ENCODE data around the gene CCDC9B.

CCDC9B gene

DNA sequence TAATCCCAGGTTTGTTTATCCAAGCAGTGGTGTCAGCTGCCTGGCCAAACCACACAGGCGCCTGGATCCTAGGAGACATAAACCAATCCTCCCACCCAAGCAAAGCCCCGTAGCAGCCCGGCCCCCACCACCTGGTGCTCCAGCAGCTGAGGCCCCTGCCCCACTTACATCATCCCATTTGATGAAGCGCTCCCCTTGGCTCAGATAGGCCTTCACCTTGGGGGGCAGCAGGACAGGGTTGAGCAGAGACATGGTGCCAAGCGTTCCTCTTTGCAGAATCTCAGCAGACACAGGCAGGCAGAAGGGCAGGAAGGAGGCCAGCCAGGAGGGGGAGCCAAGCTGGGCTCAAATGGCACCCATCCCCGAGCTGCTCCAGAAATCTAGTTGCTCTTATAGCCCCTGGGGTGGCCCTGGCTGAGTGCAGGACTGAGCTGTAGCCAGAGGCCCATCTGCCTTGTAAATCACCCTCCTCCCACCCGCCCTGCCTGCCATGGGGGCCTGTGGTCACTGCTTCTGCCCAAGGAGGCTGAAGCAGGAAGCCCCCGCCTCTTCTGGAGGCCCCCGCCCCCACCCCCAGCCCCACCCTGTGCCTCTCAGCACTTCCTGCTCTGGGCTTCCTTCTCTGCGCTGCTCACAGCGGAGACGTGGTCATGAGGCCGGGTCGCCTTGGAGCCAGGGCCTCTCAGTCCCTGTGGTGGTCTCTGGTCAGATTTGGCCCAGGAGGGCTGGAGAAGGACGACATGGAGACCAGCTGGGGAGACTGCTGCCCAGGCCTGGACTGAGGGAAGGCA lies 33.1 kb downstream of the CCDC9B start, which contains the start of gene PLCB2:
PLCB2 (minus strand) TSS at position 515 of the 791 bp plus-strand sequence; CDS start at position 252, 263 bp downstream.
- TF ChIP-seq, protein P1, sequence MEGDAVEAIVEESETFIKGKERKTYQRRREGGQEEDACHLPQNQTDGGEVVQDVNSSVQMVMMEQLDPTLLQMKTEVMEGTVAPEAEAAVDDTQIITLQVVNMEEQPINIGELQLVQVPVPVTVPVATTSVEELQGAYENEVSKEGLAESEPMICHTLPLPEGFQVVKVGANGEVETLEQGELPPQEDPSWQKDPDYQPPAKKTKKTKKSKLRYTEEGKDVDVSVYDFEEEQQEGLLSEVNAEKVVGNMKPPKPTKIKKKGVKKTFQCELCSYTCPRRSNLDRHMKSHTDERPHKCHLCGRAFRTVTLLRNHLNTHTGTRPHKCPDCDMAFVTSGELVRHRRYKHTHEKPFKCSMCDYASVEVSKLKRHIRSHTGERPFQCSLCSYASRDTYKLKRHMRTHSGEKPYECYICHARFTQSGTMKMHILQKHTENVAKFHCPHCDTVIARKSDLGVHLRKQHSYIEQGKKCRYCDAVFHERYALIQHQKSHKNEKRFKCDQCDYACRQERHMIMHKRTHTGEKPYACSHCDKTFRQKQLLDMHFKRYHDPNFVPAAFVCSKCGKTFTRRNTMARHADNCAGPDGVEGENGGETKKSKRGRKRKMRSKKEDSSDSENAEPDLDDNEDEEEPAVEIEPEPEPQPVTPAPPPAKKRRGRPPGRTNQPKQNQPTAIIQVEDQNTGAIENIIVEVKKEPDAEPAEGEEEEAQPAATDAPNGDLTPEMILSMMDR (conservative IDR thresholded peaks at IDR 0.05; ENCODE audit: low read depth, low read length): peak; percentile 52
- DNase-seq (ENCODE audit: low read depth): no peak
- no peak within 1 kb of the TSS for H3K4me3 ChIP-seq (ENCODE audit: low read length)

- DNase-seq (ENCODE audit: low read depth): no peak
- no peak overlapping the region for H3K4me3 ChIP-seq (ENCODE audit: low read length)
Observed at GRCh38 chr15:40306908-40307307, 33.8 kb downstream of the CCDC9B start.

GRCh38 chr15:40306371-40306770 lies 34.4 kb downstream of the CCDC9B start:
- TF ChIP-seq, protein P1 (conservative IDR thresholded peaks at IDR 0.05; ENCODE audit: low read depth, low read length): no peak
- no peak for DNase-seq (ENCODE audit: low read depth)
- no peak overlapping the region for H3K4me3 ChIP-seq (ENCODE audit: low read length)

More at GRCh38 chr15:40306908-40307307, 33.8 kb downstream of the CCDC9B start:
- TF ChIP-seq, protein P1 (conservative IDR thresholded peaks at IDR 0.05; ENCODE audit: low read depth, low read length): no peak

DNA sequence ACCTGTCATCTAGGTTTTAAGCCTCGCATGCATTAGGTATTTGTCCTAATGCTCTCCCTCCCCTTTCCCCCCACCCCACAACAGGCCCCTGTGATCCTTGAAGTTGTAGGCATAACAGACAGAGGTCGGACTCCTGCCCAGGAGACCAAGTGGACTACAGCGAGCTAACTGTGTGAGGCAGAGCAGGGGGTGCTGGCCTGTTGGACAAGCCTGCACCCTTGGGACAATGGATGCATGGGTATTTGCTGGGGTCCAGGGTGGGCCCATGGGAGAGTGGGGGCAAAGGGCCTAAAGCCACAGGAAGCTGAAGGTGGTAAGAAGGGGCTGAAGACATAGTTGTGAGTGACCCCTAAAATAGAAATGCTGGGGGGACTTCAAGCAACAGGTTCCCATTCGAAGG lies 35.5 kb downstream of the CCDC9B start:
- TF ChIP-seq, protein P1 (conservative IDR thresholded peaks at IDR 0.05; ENCODE audit: low read depth, low read length): no peak
- DNase-seq (ENCODE audit: low read depth): no peak
- no peak overlapping the region for H3K4me3 ChIP-seq (ENCODE audit: low read length)

DNA sequence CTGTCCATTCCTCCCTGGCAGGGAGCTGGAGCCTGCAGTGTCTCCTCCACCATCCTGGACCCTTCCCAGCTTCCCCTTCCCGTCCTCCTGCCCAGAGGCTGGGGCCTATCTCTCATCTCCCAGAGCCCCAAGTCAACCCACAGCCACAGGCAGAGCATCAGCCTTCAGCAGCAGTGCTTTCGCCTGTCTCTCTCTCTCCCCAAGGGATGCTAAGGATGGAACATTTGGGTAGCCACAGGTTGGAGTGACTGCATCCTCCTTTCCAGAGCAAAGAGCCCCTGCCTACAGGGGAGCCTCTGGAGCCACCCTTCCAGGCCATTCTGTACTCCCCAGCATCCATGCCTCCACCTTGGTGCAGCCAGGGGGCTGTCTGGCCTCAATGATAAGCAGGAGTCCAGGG lies 37.2 kb downstream of the CCDC9B start:
- DNase-seq (ENCODE audit: low read depth): no peak
- H3K4me3 ChIP-seq (ENCODE audit: low read length): no peak overlapping the region

GRCh38 chr15:40302981-40303380 lies 37.8 kb downstream of the CCDC9B start:
- no peak for DNase-seq (ENCODE audit: low read depth)
- TF ChIP-seq, protein P1 (conservative IDR thresholded peaks at IDR 0.05; ENCODE audit: low read depth, low read length): no peak
- no peak overlapping the region for H3K4me3 ChIP-seq (ENCODE audit: low read length)

More for the DNA sequence above, 37.2 kb downstream of the CCDC9B start:
- TF ChIP-seq, protein P1 (conservative IDR thresholded peaks at IDR 0.05; ENCODE audit: low read depth, low read length): no peak
